Loucy (cell line): ENCODE results near the gene GUCD1.

Source experiments
- CTCF ChIP-seq: fragments of 200-600 bp; sonication (generic); conservative IDR thresholded peaks from 2 replicates; pipeline ENCODE4 v1.5.1; 2014; ENCODE audit warnings: mild to moderate bottlenecking, antibody characterized with exemption, low read length
- EZH2phosphoT487 ChIP-seq: fragments of 200-600 bp; IDR thresholded peaks from 2 replicates; pipeline ENCODE4 v1.6.1; 2018; ENCODE audit warnings: antibody characterized with exemption, mild to moderate bottlenecking, moderate library complexity, borderline replicate concordance

GRCh38 chr22:24548812-24549211 lies 6.1 kb downstream of the GUCD1 start:
- TF ChIP-seq CTCF: no peak
- no peak for TF ChIP-seq EZH2phosphoT487
